OCI-LY1 (cell line): Measurements from ENCODE around the gene AFF4.

ENCODE experiments used
- H2AFZ ChIP-seq: fragments of 200-600 bp; sonication (generic), shearing (Covaris generic); 2 replicates; pipeline ENCODE4 v1.6.0; 2014; ENCODE audit warnings: antibody characterized with exemption, mild to moderate bottlenecking, low read length
- H3F3A ChIP-seq: fragments of 200-600 bp; sonication (generic), shearing (Covaris generic); 2 replicates; pipeline ENCODE4 v1.6.0; 2014; ENCODE audit warnings: mild to moderate bottlenecking, antibody characterized with exemption, low read length, moderate library complexity; ENCODE audit not compliant: insufficient read depth
- H3K27ac ChIP-seq: fragments of 200-600 bp; sonication (generic); 2 replicates; pipeline ENCODE4 v1.5.1; 2014; ENCODE audit warnings: low read length, mixed run types, mild to moderate bottlenecking, low read depth; ENCODE audit not compliant: poor library complexity, severe bottlenecking
- H3K27me3 ChIP-seq: fragments of 200-600 bp; sonication (generic); 2 replicates; pipeline ENCODE4 v1.6.0; 2014; ENCODE audit warnings: antibody characterized with exemption, mild to moderate bottlenecking, low read length, moderate library complexity; ENCODE audit not compliant: insufficient read depth
- H3K36me3 ChIP-seq: fragments of 200-600 bp; sonication (generic); 2 replicates; pipeline ENCODE4 v1.6.1; 2014; ENCODE audit warnings: mild to moderate bottlenecking, antibody characterized with exemption, low read length, moderate library complexity, mixed read lengths; ENCODE audit not compliant: insufficient read depth
- H3K4me1 ChIP-seq: fragments of 200-600 bp; sonication (generic); 2 replicates; pipeline ENCODE4 v1.5.1; 2014; ENCODE audit warnings: mild to moderate bottlenecking, low read length, moderate library complexity; ENCODE audit not compliant: insufficient read depth, severe bottlenecking
- H3K4me2 ChIP-seq: fragments of 200-600 bp; sonication (generic), shearing (Covaris generic); 2 replicates; pipeline ENCODE4 v1.6.1; 2014; ENCODE audit warnings: low read length
- H3K4me3 ChIP-seq: fragments of 200-600 bp; sonication (generic); 2 replicates; pipeline ENCODE4 v1.5.1; 2014; ENCODE audit warnings: low read length, low read depth, mild to moderate bottlenecking, mixed read lengths; ENCODE audit not compliant: poor library complexity, severe bottlenecking
- H3K79me2 ChIP-seq: fragments of 200-600 bp; shearing (Covaris generic); 2 replicates; pipeline ENCODE4 v1.6.1; 2016; ENCODE audit warnings: mixed run types, low read length, mixed read lengths; ENCODE audit not compliant: insufficient read depth
- H3K9ac ChIP-seq: fragments of 200-600 bp; sonication (generic), shearing (Covaris generic); 2 replicates; pipeline ENCODE4 v1.6.1; 2014; ENCODE audit warnings: mild to moderate bottlenecking, low read length, mixed read lengths
- H3K9me2 ChIP-seq: fragments of 200-600 bp; sonication (generic), shearing (Covaris generic); 2 replicates; pipeline ENCODE4 v1.6.1; 2014; ENCODE audit warnings: low read depth, mild to moderate bottlenecking, low read length, mixed read lengths
- H3K9me3 ChIP-seq: fragments of 200-600 bp; shearing (Covaris generic); 2 replicates; pipeline ENCODE4 v1.6.1; 2014; ENCODE audit warnings: low read length, mixed read lengths
- H4K20me1 ChIP-seq: fragments of 200-600 bp; sonication (generic), shearing (Covaris generic); 2 replicates; pipeline ENCODE4 v1.6.0; 2016; ENCODE audit warnings: mild to moderate bottlenecking, low read length; ENCODE audit not compliant: insufficient read depth
- EZH2 ChIP-seq: fragments of 200-600 bp; sonication (generic), shearing (Covaris generic); IDR thresholded peaks from 2 replicates; pipeline ENCODE4 v1.8.0; 2017; ENCODE audit warnings: borderline replicate concordance, mixed run types, mild to moderate bottlenecking, antibody characterized with exemption, low read length, moderate library complexity, mixed read lengths
- TF ChIP-seq, protein P1 (sequence below): fragments of 200-600 bp; sonication (generic), shearing (Covaris generic); IDR thresholded peaks from 2 replicates; pipeline ENCODE4 v1.5.1; 2017; ENCODE audit warnings: mild to moderate bottlenecking, antibody characterized with exemption, low read length, moderate library complexity, mixed read lengths

AFF4 gene

DNA sequence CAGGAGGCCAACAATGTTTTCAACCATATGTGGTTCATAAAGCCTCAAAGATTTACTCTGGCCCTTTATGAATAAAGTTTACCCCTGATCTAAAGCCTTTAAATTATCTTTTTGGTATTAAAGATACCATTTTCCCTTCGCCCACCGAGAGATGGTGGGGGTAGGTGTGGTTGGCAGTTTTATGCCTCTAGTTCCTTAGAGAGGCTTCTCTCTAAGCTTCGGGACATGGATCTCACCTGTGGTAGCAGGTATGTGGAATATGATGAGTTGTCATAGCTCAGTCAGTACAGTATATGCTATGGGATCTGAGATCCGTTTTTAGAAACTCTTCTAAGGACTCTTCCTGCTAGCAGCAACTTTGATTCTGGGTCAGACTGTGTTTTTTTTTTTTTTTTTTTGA lies 94.7 kb downstream of the AFF4 start:
- Histone ChIP-seq H3K36me3 (peaks cover 55% of the 10 kb centered on the region), H3F3A (no peaks in the 10 kb centered on the region)
- TF ChIP-seq, protein P1, sequence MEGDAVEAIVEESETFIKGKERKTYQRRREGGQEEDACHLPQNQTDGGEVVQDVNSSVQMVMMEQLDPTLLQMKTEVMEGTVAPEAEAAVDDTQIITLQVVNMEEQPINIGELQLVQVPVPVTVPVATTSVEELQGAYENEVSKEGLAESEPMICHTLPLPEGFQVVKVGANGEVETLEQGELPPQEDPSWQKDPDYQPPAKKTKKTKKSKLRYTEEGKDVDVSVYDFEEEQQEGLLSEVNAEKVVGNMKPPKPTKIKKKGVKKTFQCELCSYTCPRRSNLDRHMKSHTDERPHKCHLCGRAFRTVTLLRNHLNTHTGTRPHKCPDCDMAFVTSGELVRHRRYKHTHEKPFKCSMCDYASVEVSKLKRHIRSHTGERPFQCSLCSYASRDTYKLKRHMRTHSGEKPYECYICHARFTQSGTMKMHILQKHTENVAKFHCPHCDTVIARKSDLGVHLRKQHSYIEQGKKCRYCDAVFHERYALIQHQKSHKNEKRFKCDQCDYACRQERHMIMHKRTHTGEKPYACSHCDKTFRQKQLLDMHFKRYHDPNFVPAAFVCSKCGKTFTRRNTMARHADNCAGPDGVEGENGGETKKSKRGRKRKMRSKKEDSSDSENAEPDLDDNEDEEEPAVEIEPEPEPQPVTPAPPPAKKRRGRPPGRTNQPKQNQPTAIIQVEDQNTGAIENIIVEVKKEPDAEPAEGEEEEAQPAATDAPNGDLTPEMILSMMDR = no peak
- TF ChIP-seq EZH2 = no peak

DNA sequence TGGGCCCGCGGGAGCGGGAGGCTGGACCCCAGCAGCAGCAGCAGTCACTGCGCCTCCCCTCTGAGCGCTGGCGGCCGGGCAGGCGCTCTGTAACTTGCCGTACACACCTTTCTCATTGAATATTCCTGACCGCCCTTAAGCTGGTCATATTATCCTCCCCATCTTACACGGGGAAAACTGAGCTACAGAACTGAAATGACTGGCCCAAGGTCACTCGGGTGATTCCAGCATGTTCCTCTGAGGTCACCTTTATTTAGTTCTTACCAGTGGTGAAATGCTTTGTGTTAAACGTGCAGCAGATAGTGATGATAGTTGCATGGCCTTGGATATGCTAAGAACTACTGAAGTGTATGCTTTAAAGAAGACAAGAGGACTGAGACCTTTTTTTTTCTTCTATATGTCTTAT lies 96.4 kb downstream of the AFF4 start:
- peaks cover 38% of the 10 kb centered on the region for H3K36me3 ChIP-seq
- no peak overlapping the region for H2AFZ ChIP-seq
- peaks cover 15% of the 10 kb centered on the region for H3K4me1 ChIP-seq

More for the DNA sequence above, 94.7 kb downstream of the AFF4 start:
- Histone ChIP-seq H3K4me1 (peaks cover 15% of the 10 kb centered on the region), H3K9ac (no peak overlapping the region), H3K27ac (no peak overlapping the region), H3K9me2 (no peaks in the 10 kb centered on the region), H3K9me3 (no peaks in the 10 kb centered on the region), H3K27me3 (no peaks in the 10 kb centered on the region), H3K4me2 (no peak overlapping the region), H2AFZ (no peak overlapping the region), H3K4me3 (no peak overlapping the region), H3K79me2 (0 out of 2 replicates have a peak, but pooled peaks cover 5% of the 10 kb centered on the region), H4K20me1 (no peaks in the 10 kb centered on the region)

DNA sequence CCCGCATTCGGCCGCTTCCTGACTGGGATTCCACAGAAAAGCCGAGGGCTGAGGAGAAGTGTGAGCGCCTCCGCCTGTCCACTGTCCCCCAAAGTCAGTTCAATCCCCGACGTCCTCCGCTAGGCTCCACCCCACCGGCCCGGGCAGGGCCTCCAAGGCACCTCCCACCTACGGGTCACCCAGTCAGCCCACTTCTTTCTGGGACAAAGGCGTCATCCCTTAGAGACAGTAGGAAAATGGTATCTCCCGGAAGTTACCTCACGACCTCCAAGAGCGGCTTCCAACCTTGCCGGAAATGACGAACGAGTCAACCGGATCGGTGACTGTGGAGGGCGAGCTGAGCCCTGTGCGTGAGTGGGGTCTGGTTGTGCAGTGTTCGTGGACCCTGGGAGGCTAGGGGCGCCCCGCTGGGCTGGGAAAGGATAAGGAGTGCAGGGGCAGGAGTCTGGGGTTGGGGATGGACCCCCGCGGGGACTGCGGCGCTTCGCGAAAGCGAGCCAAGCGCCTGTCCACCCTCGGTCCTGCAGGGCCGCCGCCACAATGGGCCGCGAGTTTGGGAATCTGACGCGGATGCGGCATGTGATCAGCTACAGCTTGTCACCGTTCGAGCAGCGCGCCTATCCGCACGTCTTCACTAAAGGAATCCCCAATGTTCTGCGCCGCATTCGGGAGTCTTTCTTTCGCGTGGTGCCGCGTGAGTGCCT lies 96.9 kb downstream of the AFF4 start, which contains the start of the genes GDF9 and UQCRQ:
Gene GDF9 (minus strand): TSS at position 128 of the 704 bp plus-strand sequence. CDS start 1,936 bp downstream, outside the sequence.
Gene UQCRQ (plus strand): TSS at position 301 of the 704 bp plus-strand sequence. CDS start 240 bp downstream, at position 541.
- H3K27me3 ChIP-seq = no peaks in the 10 kb centered on the region
- H3K9ac ChIP-seq = peak within 1 kb of the TSS; percentile 91
- H3K4me1 ChIP-seq = peaks cover 15% of the 10 kb centered on the region
- peak within 1 kb of the TSS; percentile 81 for H3K4me2 ChIP-seq
- no peak for TF ChIP-seq EZH2
- TF ChIP-seq, protein P1 = no peak
- H3K27ac ChIP-seq = peak within 1 kb of the TSS; percentile 48
- no peaks in the 10 kb centered on the region for H3K9me3 ChIP-seq
- 0 out of 2 replicates have a peak, but pooled peaks cover 5% of the 10 kb centered on the region for H3K79me2 ChIP-seq
- H3K36me3 ChIP-seq = peaks cover 33% of the 10 kb centered on the region
- H3F3A ChIP-seq = no peaks in the 10 kb centered on the region
- H3K9me2 ChIP-seq = no peaks in the 10 kb centered on the region
- peak within 1 kb of the TSS; percentile 42; the same call in 1 of the 2 replicates for H2AFZ ChIP-seq
- H4K20me1 ChIP-seq = no peaks in the 10 kb centered on the region
- peak within 1 kb of the TSS; percentile 93 for H3K4me3 ChIP-seq

More for the DNA sequence above, 96.4 kb downstream of the AFF4 start:
- peak overlapping the region; percentile 48 for H3K27ac ChIP-seq
- no peaks in the 10 kb centered on the region for H3F3A ChIP-seq
- H3K9me3 ChIP-seq = no peaks in the 10 kb centered on the region
- H3K4me2 ChIP-seq = peak overlapping the region; percentile 81
- TF ChIP-seq EZH2 = no peak
- TF ChIP-seq, protein P1 = no peak
- peak overlapping the region; percentile 93 for H3K4me3 ChIP-seq
- H3K9me2 ChIP-seq = no peaks in the 10 kb centered on the region
- H3K27me3 ChIP-seq = no peaks in the 10 kb centered on the region
- H3K79me2 ChIP-seq = 0 out of 2 replicates have a peak, but pooled peaks cover 5% of the 10 kb centered on the region
- H3K9ac ChIP-seq = peak overlapping the region; percentile 91
- H4K20me1 ChIP-seq = no peaks in the 10 kb centered on the region
